ENCODE results near the gene FBP1.

- TF ChIP-seq CTCF (IDR thresholded peaks at IDR 0.05) = no peak
- TF ChIP-seq ZFX (IDR thresholded peaks at IDR 0.05; ENCODE audit: borderline replicate concordance) = no peak
Measured at GRCh38 chr9:94566550-94566949, 72.8 kb downstream of the FBP1 start.

Measured in 22Rv1 (cell line).